Hepatocyte (in vitro differentiated cells): ENCODE results near the gene FLVCR2. TPM values are rescaled to one million over a fixed set of nuclear protein-coding genes. Genes with fewer than 3 reads are reported as not detected.

Experiments used
- DNase-seq: peaks from one replicate; pipeline ENCODE4 v3.0.0-alpha.2; 2016; ENCODE audit warnings: low spot score
- H2AFZ ChIP-seq: fragments of 200-600 bp; sonication (generic); 2 replicates; pipeline ENCODE4 v1.6.0; 2016; ENCODE audit warnings: antibody characterized with exemption, mild to moderate bottlenecking
- H3K27ac ChIP-seq: fragments of 200-600 bp; sonication (generic); 2 replicates; pipeline ENCODE4 v1.5.1; 2016; ENCODE audit warnings: mild to moderate bottlenecking
- H3K27me3 ChIP-seq: fragments of 200-600 bp; sonication (generic); 2 replicates; pipeline ENCODE4 v1.6.1; 2016
- H3K36me3 ChIP-seq: fragments of 200-600 bp; sonication (generic); replicated peaks from 2 replicates; pipeline ENCODE4 v1.5.1; 2016; ENCODE audit warnings: low read depth; ENCODE audit not compliant: insufficient read depth
- H3K4me1 ChIP-seq: fragments of 200-600 bp; sonication (generic); 2 replicates; pipeline ENCODE4 v1.5.1; 2016; ENCODE audit warnings: mild to moderate bottlenecking, moderate library complexity; ENCODE audit not compliant: insufficient read depth
- H3K4me2 ChIP-seq: fragments of 200-600 bp; sonication (generic); 2 replicates; pipeline ENCODE4 v1.6.0; 2016
- H3K4me3 ChIP-seq: fragments of 200-600 bp; sonication (generic); 2 replicates; pipeline ENCODE4 v1.5.1; 2016; ENCODE audit warnings: mild to moderate bottlenecking
- H3K79me2 ChIP-seq: fragments of 200-600 bp; sonication (generic); 2 replicates; pipeline ENCODE4 v1.6.0; 2017; ENCODE audit warnings: mild to moderate bottlenecking
- H3K9me2 ChIP-seq: fragments of 200-600 bp; sonication (generic); replicated peaks from 2 replicates; pipeline ENCODE4 v1.6.0; 2017; ENCODE audit warnings: mild to moderate bottlenecking; ENCODE audit not compliant: insufficient read depth
- H3K9me3 ChIP-seq: fragments of 200-600 bp; sonication (generic); 2 replicates; pipeline ENCODE4 v1.5.1; 2016; ENCODE audit warnings: low read depth, mild to moderate bottlenecking
- H4K20me1 ChIP-seq: fragments of 200-600 bp; sonication (generic); 2 replicates; pipeline ENCODE4 v1.6.0; 2016; ENCODE audit warnings: mild to moderate bottlenecking; ENCODE audit not compliant: insufficient read depth, poor library complexity, severe bottlenecking
- CTCF ChIP-seq: fragments of 200-600 bp; sonication (generic); IDR thresholded peaks from 2 replicates; pipeline ENCODE4 v1.5.1; 2016; ENCODE audit warnings: antibody characterized with exemption, mild to moderate bottlenecking; ENCODE audit not compliant: poor library complexity
- EZH2 ChIP-seq: fragments of 200-600 bp; sonication (generic); IDR thresholded peaks from 2 replicates; pipeline ENCODE4 v1.6.1; 2016; ENCODE audit warnings: antibody characterized with exemption, mild to moderate bottlenecking, borderline replicate concordance
- EZH2phosphoT487 ChIP-seq: fragments of 200-600 bp; sonication (generic); IDR thresholded peaks from one replicate; pipeline ENCODE4 v1.6.1; 2018; ENCODE audit warnings: antibody characterized with exemption, mild to moderate bottlenecking, low read depth, moderate library complexity; ENCODE audit not compliant: unreplicated experiment, severe bottlenecking
- WGBS: methylation state at CpG from one replicate; pipeline ENCODE4 v1.1.6; 2016; ENCODE audit warnings: low lambda C conversion rate; ENCODE audit errors: missing lambda C conversion rate; 5-methylcytosine and 5-hydroxymethylcytosine counted together
- polyA plus RNA-seq: library from polyadenylated mRNA; unstranded; fragments of >200 nt; fragmentation: Nextera tagmentation; extraction: Ambion mirVana; gene quantifications from 2 replicates; pipeline ENCODE4 v1.2.1, GENCODE V29; 2016
- total RNA-seq: library from RNA; depleted of rRNA; stranded (reverse); fragments of >200 nt; gene quantifications from 2 replicates; pipeline ENCODE4 v1.2.3, GENCODE V29; 2014

FLVCR2 gene
- total and polyA plus RNA-seq, 2 experiments from 2014 or later = 9.5 to 10.1 TPM

DNA sequence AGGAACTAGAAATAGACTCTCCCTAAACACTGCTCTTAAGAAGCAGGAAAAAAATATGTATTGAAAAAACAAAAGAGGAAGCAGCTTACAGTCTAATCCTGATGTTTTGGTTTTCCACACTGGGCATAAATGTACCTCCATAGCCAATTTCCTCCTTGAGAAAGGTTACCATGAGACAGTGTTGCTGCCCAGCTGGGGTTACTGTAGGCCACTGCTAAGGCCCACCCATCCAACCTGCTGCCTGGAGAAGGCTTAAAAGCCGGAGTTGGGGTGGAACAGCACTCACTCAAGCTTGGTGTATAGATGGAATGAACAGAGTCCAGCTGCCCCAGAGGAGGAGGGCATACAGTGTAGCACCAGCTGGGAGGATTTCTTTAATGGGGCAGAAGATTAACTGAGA, 41.1 kb downstream of the FLVCR2 start:
- H3K4me2 ChIP-seq = no peak overlapping the region
- DNase-seq = no peak
- no peaks in the 10 kb centered on the region for H3K9me3 ChIP-seq
- 71% methylated on average over 1 of the region's 1 CpG for WGBS
- H3K9me2 ChIP-seq = no peaks in the 10 kb centered on the region
- no peaks in the 10 kb centered on the region for H3K36me3 ChIP-seq
- H3K4me1 ChIP-seq = peaks cover 8% of the 10 kb centered on the region
- peak overlapping the region; percentile 56 for H3K27ac ChIP-seq
- no peaks in the 10 kb centered on the region for H3K27me3 ChIP-seq
- H3K4me3 ChIP-seq = no peak overlapping the region
- no peaks in the 10 kb centered on the region for H4K20me1 ChIP-seq
- TF ChIP-seq CTCF (no peak), EZH2phosphoT487 (no peak), EZH2 (no peak)
- no peak overlapping the region for H2AFZ ChIP-seq
- H3K79me2 ChIP-seq = no peaks in the 10 kb centered on the region

DNA sequence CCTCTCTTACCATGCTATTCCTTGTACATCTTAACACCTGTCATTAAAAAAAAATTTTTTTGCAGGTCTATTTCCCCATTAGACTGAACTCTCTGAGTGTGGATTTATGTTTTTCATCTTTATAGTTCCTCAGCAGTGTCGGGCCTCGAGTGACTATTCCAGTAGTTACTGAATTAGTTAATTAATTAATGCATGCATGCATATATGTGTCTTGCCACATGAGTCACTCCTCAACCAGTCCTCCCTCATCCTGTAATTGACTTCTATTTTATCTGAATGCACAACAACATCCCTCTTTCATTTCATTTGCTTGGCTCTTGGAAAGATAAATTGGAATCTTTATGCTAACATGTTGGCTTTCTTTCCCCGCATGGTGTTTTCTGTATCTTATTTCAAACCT, 46.6 kb downstream of the FLVCR2 start:
- DNase-seq = no peak
- H3K27ac ChIP-seq = no peak overlapping the region
- no peak overlapping the region for H3K4me3 ChIP-seq
- H3K9me2 ChIP-seq = no peaks in the 10 kb centered on the region
- H3K36me3 ChIP-seq = no peaks in the 10 kb centered on the region
- H3K27me3 ChIP-seq = no peaks in the 10 kb centered on the region
- WGBS = 97% methylated on average over 3 of the region's 3 CpGs
- H3K4me1 ChIP-seq = peaks cover 7% of the 10 kb centered on the region
- no peaks in the 10 kb centered on the region for H3K79me2 ChIP-seq
- TF ChIP-seq CTCF = no peak
- TF ChIP-seq EZH2 = no peak
- no peak for TF ChIP-seq EZH2phosphoT487
- no peaks in the 10 kb centered on the region for H3K9me3 ChIP-seq
- no peak overlapping the region for H3K4me2 ChIP-seq
- H4K20me1 ChIP-seq = no peaks in the 10 kb centered on the region
- no peak overlapping the region for H2AFZ ChIP-seq

- no peak overlapping the region for H3K4me3 ChIP-seq
- no peak overlapping the region for H2AFZ ChIP-seq
- H3K4me2 ChIP-seq = no peak overlapping the region
- H3K4me1 ChIP-seq = no peaks in the 10 kb centered on the region
- H3K36me3 ChIP-seq = no peaks in the 10 kb centered on the region
- no peak for DNase-seq
- H3K79me2 ChIP-seq = no peaks in the 10 kb centered on the region
- TF ChIP-seq EZH2phosphoT487 = no peak
- TF ChIP-seq EZH2 = no peak
- TF ChIP-seq CTCF = no peak
- H3K9me2 ChIP-seq = no peaks in the 10 kb centered on the region
- no peaks in the 10 kb centered on the region for H4K20me1 ChIP-seq
- no peaks in the 10 kb centered on the region for H3K9me3 ChIP-seq
- WGBS = 92% methylated on average over 3 of the region's 3 CpGs
- H3K27ac ChIP-seq = no peak overlapping the region
- no peaks in the 10 kb centered on the region for H3K27me3 ChIP-seq
Measured at GRCh38 chr14:75626396-75626795, 48.0 kb downstream of the FLVCR2 start.

DNA sequence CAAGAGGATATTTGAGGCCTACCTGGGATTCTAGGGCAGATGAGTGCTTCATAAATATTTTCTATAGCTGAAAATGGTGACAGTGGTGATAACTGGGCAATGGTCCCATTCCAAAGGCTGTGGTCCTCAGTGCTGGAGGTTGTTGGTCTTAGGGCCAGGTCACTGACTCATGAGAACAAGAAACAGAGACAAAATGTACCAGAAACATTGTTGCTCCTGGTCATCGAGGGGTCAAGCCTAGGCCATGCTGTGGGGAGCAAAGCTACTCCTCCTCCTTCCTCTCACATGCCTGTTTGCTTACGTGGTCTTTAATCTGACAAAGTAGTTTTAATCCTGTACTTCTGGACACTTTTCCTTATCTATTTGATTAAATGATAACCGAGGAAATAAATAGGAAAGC, 48.4 kb downstream of the FLVCR2 start:
- H3K4me2 ChIP-seq = no peak overlapping the region
- H3K9me2 ChIP-seq = no peaks in the 10 kb centered on the region
- no peaks in the 10 kb centered on the region for H3K79me2 ChIP-seq
- no peaks in the 10 kb centered on the region for H3K36me3 ChIP-seq
- 65% methylated on average over 3 of the region's 3 CpGs for WGBS
- DNase-seq = no peak
- no peak overlapping the region for H3K27ac ChIP-seq
- H4K20me1 ChIP-seq = no peaks in the 10 kb centered on the region
- H3K9me3 ChIP-seq = no peaks in the 10 kb centered on the region
- no peaks in the 10 kb centered on the region for H3K27me3 ChIP-seq
- H3K4me3 ChIP-seq = no peak overlapping the region
- no peaks in the 10 kb centered on the region for H3K4me1 ChIP-seq
- TF ChIP-seq EZH2phosphoT487 (no peak), CTCF (no peak), EZH2 (no peak)
- no peak overlapping the region for H2AFZ ChIP-seq
